HG03442 (cell line): Measurements from ENCODE around the gene PAH.

ENCODE experiments used
- ATAC-seq: cut with Tn5 transposase; IDR thresholded peaks from one replicate; pipeline ENCODE4 v1.9.1; 2021; ENCODE audit warnings: mild to moderate bottlenecking, moderate library complexity; ENCODE audit not compliant: unreplicated experiment

The PAH gene

GRCh38 chr12:102950950-102951619 lies 34.0 kb upstream of the PAH start:
- ATAC-seq, result no peak

DNA sequence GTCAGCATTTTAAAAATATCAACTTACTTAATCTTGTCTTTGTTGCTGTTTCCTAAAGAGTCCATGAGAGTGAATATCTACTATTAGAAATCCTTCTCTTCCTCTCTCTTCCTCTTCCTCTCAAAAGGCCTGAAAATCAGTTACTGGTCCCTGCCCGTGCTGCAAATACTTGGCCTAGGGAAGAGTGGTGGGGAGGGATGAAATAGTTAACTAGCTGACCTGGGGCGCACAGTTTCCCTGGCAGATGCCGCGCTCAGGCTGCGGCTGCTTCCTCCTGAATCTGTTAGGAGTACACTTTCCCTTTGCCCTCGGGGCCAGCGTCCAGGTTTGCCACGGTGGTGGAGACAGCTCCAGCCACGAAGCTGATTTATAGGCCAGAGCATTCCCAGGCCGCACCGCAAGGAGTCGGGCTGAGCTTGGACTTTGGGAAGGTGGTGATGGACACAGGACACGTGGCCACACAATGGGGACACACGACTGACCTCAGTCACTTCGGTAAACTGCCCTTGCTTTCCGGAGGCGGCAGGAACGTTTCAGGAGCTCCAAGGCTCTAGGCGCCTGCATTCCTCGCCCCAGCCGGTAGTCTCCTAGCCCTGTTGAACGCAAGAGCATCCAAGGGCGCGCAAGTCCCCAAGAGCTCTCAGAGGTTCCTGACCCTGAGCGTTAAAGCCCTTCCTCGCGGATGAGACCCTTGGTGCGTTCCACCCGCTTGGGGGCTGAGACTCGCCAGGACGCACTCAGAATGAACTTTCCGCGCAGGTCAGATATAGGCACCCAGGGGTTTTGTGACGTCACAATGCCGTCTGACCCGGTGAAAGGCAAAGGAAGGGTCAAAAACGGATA lies 33.3 kb upstream of the PAH start:
- ATAC-seq, result no peak

DNA sequence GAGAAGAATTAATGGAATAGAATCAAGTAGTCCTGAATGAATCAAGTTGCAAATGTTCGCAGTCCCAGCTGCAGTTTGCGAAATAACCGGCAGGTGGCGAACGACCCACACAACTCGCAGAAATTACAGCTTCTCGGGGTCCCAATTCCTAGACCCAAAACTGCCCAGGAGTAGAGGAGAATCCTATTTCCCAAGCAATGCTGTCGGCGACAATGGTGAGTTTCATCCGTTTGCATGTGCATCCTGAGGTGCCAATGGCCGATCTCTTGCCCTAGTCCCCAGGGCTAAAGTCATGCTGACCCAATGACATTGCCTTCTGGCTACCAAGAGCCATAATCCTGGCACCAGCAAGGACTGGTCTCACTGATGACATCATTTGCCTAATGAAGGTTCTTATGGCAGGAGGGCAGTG lies 31.9 kb upstream of the PAH start:
- no peak for ATAC-seq

GRCh38 chr12:102946042-102946441 lies 29.0 kb upstream of the PAH start:
- ATAC-seq, result no peak

GRCh38 chr12:102939670-102940222 lies 22.7 kb upstream of the PAH start:
- no peak for ATAC-seq

- no peak for ATAC-seq
These were observed 22.0 kb upstream of the PAH start for GRCh38 chr12:102939059-102939458.

- ATAC-seq, result no peak
These were observed 16.1 kb upstream of the PAH start for GRCh38 chr12:102933168-102933567.

GRCh38 chr12:102927220-102927619 lies 10.2 kb upstream of the PAH start:
- no peak for ATAC-seq

DNA sequence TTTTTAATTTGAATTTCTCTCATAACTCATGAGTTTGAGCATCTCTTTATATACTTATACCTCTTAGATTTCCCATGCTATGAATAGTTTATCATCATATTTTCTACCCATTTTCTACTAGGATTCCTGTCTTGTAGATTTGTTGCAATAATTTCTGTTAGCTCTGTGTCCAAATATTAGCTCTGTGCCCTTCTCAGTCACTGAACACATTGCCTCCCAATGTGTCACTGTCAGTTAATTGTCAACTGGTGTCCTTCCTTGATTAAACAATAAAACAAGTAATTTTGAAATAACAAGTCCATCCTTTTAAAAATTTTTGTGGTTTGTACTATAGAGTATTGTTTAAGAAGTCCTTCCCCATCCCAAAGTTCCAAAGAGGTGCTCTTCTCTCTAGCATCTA lies 4.2 kb upstream of the PAH start:
- ATAC-seq, result no peak

DNA sequence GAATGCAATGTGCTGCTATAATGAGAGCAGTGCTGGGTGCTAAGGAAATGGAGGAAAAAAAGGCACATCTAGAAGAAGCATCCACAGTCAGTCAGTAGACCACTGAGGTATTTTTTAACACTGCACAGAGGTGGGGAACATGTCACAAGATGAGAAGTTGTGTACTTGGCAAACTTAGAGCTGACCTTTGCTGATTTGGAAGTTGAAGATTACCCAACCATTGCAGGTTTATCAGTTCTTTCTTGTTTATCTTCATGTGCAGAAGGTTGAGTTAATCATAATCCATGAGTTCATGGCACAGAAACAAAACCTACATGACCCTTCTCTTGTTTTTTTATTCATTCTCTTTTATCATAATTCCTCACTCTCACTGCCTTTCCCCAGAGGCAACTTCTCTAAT lies 3.2 kb upstream of the PAH start:
- no peak for ATAC-seq

GRCh38 chr12:102918840-102919239 lies 1.8 kb upstream of the PAH start:
- ATAC-seq, result no peak

DNA sequence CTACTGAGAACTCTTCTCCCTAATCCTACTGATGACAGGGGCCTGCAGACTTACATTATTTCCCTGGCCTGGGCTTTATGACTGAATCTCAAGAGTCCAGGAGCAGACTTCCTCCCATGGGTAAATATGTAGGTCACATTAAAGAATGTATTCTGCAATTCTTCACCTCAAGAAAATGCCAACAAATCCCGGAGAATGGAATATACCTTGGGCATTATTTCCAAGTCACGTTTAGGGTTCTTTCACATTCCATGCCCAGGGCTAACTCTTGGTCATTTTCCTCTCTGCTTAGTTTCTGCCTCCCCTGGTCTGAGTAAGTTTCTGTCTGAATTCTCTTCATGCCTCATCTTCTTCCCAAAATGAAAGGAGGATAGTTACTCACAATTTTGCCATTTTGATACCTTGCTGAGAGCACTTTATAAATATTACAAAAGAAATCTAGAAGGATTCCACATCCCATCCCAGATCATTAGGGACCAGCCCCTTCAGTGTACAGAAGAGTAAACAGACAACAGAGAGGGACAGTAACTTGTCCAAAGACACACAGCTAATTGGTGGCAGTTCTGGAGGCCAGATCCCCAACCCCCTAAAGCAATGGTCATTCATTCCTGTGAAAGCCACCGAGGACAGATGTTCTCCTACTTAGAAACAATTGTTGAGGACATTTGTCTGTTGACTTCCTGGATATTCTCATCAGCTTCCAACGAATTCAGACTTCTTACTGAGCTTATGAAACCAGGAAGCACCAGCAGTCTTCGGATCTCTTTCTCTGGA lies 605 bp downstream of the PAH start:
- no peak for ATAC-seq

DNA sequence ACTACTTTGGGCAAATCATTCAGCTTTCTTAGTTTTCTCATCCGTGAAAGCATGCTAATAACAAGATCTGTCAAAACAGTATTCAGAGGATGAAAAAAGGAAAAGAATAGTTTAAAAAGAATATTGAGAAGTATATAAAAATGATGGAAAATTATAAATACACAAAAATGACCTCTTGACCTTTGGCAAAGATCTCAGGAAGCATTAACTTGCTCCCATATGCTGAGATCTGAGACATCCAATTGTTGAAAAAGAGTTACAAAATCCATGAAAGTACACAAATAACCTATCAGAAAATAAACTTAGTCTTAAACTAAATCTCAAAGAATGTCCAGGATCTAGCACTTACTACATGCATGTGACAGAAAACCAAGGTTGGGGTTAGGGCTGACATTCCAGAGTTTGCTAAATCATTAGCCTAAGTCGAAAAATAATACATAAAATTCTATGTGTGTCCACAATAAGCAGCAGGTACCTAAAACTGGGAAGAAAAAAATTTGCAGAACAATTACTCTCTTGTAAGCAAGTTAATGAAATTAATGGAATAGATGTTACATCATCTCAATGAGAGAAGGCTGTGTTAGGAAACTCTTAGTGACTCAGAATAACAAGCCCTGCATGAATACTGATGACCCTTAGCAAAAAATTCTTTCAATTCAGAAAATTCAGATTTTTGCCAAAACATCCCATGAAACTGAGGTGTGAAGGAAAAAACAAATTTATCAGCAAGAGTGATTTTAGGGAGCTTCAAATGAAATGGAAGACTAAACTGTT lies 3.4 kb downstream of the PAH start:
- no peak for ATAC-seq

DNA sequence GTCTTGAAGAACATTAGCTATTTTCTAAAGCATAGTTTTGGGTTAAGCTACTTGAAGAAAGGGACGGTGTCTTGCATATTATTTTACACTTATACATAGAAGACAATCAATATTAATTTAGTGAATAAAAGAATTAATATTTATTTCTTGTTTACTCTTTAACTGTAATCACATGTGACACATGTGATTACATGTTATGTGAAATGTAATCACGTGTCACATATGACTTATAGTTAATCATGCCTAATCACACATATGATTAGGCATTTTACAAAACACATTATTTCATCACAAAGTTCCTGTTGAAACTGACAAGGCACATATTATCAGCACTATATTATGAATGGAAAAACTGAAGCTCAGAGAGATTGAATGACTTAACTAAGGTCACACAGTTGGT lies 4.8 kb downstream of the PAH start:
- ATAC-seq, result no peak

GRCh38 chr12:102911320-102911719 lies 5.7 kb downstream of the PAH start:
- ATAC-seq, result no peak

GRCh38 chr12:102910792-102911191 lies 6.3 kb downstream of the PAH start:
- ATAC-seq, result no peak

DNA sequence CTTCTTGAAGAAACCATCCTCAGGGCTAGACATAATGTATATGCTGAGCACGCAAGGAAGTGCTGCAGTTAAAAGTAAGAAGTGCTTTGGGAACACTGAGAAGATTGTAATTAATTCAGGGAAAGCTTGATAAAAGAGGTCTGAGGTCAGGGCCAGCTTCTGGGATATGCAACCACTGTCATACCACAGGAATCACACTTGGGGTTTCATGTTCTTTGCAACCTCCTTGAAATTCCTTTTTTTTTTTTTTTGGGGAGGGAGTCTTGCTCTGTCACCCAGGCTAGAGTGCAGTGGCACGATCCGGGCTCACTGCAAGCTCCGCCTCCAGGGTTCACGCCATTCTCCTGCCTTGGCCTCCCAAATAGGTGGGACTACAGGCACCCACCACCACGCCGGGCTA lies 6.9 kb downstream of the PAH start:
- no peak for ATAC-seq

DNA sequence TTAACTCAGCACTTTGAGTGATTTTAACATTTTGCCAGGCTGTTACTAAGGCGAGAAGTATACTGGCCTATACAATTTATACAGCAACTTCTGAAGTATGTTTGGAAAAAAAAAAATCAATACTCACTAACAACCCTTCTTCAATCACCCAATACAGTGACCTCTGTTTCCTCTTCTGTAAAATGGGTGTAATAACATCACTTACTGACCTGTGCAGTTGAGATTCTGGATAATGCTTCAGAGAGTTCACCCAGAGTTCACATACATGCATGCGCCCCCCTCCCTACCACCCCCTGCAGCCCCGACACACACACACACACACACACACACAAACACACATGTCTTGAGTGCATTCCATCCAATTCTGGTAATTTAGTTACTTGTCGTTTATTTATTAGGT lies 9.1 kb downstream of the PAH start:
- no peak for ATAC-seq

DNA sequence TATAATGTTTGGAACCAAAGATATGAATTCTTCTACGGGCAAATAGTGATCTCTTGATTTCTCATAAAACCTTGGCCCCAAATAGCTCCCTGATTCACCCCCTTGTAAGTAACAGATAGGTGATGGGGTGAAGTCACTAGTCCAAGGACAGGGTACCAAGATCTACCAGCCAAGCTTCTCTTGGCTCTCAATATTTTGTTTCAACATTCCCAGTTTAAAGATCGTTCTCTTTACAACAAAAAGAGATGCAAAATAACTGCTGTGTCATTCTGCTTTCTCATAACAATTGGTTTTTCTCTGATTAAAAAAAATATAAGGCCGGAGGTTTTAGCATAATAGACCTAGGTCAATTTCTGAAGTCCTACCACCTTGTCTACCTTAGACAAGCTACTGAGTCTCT lies 11.8 kb downstream of the PAH start:
- ATAC-seq, result no peak

DNA sequence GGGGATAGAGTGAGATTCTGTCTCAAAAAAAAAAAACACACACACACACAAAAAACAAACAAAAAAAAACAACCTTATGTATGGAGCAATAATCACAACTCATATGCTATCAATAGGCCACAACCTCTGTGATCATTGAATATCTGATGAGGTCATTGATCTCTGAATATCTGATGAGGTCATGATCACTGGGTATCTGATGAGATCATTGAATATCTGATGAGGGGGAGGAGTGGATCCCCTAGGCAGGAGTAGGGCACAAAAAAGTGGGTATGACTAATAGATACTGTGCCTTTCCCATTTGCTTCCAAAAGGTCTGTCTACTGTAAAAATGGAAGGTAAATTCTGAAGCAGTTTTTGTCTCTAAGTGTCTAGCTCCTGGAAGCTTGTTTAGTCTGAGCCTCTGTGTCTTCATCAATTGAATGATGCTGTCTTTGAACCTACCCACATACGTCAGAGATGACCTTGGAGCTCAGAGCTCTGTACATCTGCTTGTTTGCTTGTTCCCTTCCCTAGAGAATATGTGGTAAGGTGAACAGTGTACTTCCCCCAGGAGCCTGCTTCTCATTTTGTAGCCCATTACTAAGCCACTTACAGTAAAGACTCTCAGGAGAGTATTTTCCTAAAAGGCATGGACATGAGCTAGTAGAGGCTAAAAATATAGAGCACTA lies 13.6 kb downstream of the PAH start:
- no peak for ATAC-seq
